Uterus (tissue), 4 donors: ENCODE results near the gene PSG7. TPM values are rescaled to one million over a fixed set of nuclear protein-coding genes. Genes with fewer than 3 reads are reported as not detected.
"Not testable (repeated sequence)": the region's sequence is repeated elsewhere in the genome, so short reads cannot be mapped to it uniquely, and the experiment has no call there.

Experiments used
- DNase-seq, 2 donors: peaks; one replicate each; pipeline ENCODE4 v3.0.0-alpha.2; 2019 to 2020
- H3K27ac ChIP-seq, 2 donors: fragments of 200-600 bp; sonication (generic); 1 replicate in 1 of 2; 2 replicates in 1 of 2; pipeline ENCODE4 v1.5.1; 2016 to 2018
- H3K27me3 ChIP-seq, 2 donors: fragments of 200-600 bp; sonication (generic); one replicate each; pipeline ENCODE4 v1.5.1; 2018 to 2019; ENCODE audit warnings: control low read depth in 1 of 2
- H3K36me3 ChIP-seq, 2 donors: fragments of 200-600 bp; sonication (generic); one replicate each; pipeline ENCODE4 v1.5.1; 2019; ENCODE audit warnings: control low read depth in 1 of 2
- H3K4me1 ChIP-seq, 2 donors: fragments of 200-600 bp; sonication (generic); one replicate each; pipeline ENCODE4 v1.5.1; 2018 to 2019; ENCODE audit warnings: control low read depth in 1 of 2
- H3K4me3 ChIP-seq, 2 donors: fragments of 200-600 bp; sonication (generic); 1 replicate in 1 of 2; 2 replicates in 1 of 2; pipeline ENCODE4 v1.5.1; 2018 to 2019; ENCODE audit warnings: mild to moderate bottlenecking in 1 of 2
- H3K9me3 ChIP-seq, 2 donors: fragments of 200-600 bp; sonication (generic); one replicate each; pipeline ENCODE4 v1.5.1; 2019; ENCODE audit warnings: control low read depth in 1 of 2
- intact Hi-C: fragments of 100-400 bp; cut with DNase I; formaldehyde crosslinking; loops from one replicate; pipeline ENCODE4 v1.15.1; 2023; ENCODE audit warnings: low total_unique reads
- total RNA-seq, 4 donors: library from RNA; depleted of rRNA in 3 of 4; stranded (reverse); fragments of >200 nt in 3 of 4; gene quantifications; one replicate each; pipeline versions ENCODE4 v1.1.0 to v1.2.4, GENCODE V29; 2014 to 2023
- donor health status: DM: yes; HTN: yes; CAD: no.

Gene PSG7
- total RNA-seq, 4 donors from 2014 or later, result not detected

DNA sequence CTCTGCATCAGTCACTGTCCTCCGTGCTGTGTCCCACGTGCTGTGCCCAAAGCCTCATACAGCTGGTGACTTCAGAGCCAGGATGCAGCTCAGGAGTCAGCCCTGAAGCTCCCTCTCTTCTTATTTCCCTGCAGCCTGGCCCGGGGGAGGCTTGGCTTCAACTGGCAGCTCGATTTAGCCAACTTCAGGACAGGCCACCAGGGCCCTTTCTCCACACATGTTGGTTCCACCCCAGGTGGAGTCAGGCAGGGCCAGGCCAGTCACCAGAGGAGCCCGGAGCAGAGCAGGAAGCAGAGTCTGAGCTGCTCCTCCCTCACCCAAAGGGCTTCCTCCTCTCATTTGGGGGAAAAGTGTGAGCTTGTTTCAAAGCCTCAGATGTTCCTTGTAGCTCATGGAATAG, 30.8 kb downstream of the PSG7 start:
- DNase-seq, H3K27ac ChIP-seq, H3K27me3 ChIP-seq, H3K9me3 ChIP-seq, H3K36me3 ChIP-seq, H3K4me3 ChIP-seq, H3K4me1 ChIP-seq, intact Hi-C loops: not testable (repeated sequence)

DNA sequence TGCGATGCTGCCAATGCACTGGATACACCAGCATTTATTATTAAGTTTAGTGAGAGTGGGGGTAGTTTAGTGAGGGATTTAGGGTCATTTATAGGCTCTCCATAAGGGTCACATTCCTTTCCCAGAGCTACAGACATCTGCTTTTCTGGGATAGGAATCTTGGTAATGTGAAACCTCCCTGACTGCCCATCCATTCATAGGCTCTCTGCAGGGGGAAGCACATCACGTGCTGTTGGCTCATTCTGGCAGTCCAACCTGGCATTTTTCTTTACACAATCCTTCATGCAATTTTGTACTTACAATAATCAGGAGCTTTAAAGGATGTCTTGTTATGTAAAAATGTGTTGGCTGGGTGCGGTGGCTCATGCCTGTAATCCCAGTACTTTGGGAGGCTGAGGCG, 36.4 kb downstream of the PSG7 start:
- DNase-seq, H3K27ac ChIP-seq, H3K36me3 ChIP-seq, intact Hi-C loops, H3K4me3 ChIP-seq, H3K4me1 ChIP-seq, H3K27me3 ChIP-seq, H3K9me3 ChIP-seq: not testable (repeated sequence)

DNA sequence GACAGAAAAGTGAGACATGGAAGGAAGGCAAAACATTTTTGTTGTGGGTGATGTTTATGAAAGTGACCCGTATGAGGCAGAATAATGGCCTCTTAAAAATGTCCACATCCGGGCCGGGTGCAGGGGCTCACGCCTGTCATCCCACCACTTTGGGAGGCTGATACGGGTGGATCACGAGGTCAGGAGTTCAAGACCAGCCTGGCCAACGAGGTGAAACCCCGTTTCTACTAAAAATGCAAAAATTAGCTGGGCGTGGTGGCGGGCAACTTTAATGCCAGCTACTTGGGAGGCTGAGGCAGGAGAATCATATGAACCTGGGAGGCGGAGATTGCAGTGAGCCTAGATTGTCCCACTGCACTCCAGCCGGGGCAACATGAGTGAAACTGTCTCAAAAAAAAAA, 37.3 kb downstream of the PSG7 start:
- H3K4me3 ChIP-seq, H3K27me3 ChIP-seq, H3K4me1 ChIP-seq, H3K27ac ChIP-seq, H3K36me3 ChIP-seq, DNase-seq, H3K9me3 ChIP-seq, intact Hi-C loops: not testable (repeated sequence)

GRCh38 chr19:42899110-42899509, 37.9 kb downstream of the PSG7 start:
- H3K27ac ChIP-seq, H3K27me3 ChIP-seq, DNase-seq, H3K4me3 ChIP-seq, H3K4me1 ChIP-seq, intact Hi-C loops, H3K36me3 ChIP-seq, H3K9me3 ChIP-seq: not testable (repeated sequence)

- H3K4me3 ChIP-seq, H3K27ac ChIP-seq, DNase-seq, H3K9me3 ChIP-seq, H3K27me3 ChIP-seq, H3K36me3 ChIP-seq, intact Hi-C loops, H3K4me1 ChIP-seq: not testable (repeated sequence)
Observed at GRCh38 chr19:42898656-42899055, 38.4 kb downstream of the PSG7 start.

DNA sequence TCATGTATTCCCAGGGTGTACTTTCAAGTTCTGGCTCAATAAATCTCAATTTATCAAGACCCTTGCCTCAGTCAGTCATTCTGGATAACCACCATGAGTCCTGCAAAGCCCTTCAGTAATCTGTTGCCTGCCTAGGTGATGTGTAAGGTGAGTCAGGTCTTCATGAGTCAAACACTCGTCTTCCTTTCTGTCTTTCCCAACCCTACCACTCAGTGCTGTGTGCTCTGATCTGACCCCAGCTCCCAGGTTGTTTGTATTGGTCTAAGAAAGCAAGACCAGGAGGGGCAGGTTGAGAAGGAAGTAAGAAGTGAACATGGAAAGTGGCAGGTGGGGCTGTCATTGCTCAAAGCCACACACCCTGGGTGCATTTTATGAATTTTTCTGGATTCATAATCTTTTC, 39.3 kb downstream of the PSG7 start:
- H3K4me1 ChIP-seq, H3K36me3 ChIP-seq, H3K27ac ChIP-seq, DNase-seq, intact Hi-C loops, H3K9me3 ChIP-seq, H3K27me3 ChIP-seq, H3K4me3 ChIP-seq: not testable (repeated sequence)

GRCh38 chr19:42890446-42890845, 46.6 kb downstream of the PSG7 start:
- H3K36me3 ChIP-seq, H3K9me3 ChIP-seq, H3K27me3 ChIP-seq, intact Hi-C loops, H3K4me3 ChIP-seq, DNase-seq, H3K27ac ChIP-seq, H3K4me1 ChIP-seq: not testable (repeated sequence)

- H3K36me3 ChIP-seq, H3K4me1 ChIP-seq, H3K4me3 ChIP-seq, H3K27ac ChIP-seq, H3K27me3 ChIP-seq, H3K9me3 ChIP-seq, intact Hi-C loops, DNase-seq: not testable (repeated sequence)
Observed at GRCh38 chr19:42887876-42888445, 49.0 kb downstream of the PSG7 start.

GRCh38 chr19:42882730-42883129, 54.3 kb downstream of the PSG7 start:
- intact Hi-C loops, H3K4me3 ChIP-seq, H3K27ac ChIP-seq, H3K4me1 ChIP-seq, DNase-seq, H3K9me3 ChIP-seq, H3K36me3 ChIP-seq, H3K27me3 ChIP-seq: not testable (repeated sequence)

- intact Hi-C loops, H3K9me3 ChIP-seq: not testable (repeated sequence)
Observed at GRCh38 chr19:42882010-42882409, 55.0 kb downstream of the PSG7 start.

DNA sequence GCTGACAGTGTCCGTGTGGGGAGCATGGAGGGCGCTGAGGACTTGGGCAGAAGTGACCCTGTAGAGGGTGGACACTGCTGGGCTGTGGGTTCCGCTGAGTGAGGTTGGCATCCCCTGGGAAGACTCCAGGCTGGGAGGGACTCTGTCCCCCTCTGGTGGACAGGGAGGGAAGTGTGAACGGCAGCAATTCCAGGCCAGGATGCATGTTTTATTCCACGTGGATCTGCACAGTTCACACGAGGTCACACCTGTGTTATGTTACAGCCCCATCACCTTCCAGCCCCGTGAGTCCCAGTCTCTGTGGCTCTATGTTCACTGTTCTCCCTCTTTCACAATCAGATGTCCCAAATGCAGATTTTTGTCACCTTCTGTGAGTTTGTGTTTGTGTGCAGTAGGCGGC, 55.7 kb downstream of the PSG7 start:
- H3K27ac ChIP-seq, H3K4me1 ChIP-seq, H3K27me3 ChIP-seq, H3K9me3 ChIP-seq, DNase-seq, H3K4me3 ChIP-seq, H3K36me3 ChIP-seq, intact Hi-C loops: not testable (repeated sequence)

More at GRCh38 chr19:42882010-42882409, 55.0 kb downstream of the PSG7 start:
- not testable (repeated sequence) for H3K27me3 ChIP-seq, H3K36me3 ChIP-seq, DNase-seq, H3K4me1 ChIP-seq, H3K27ac ChIP-seq, H3K4me3 ChIP-seq

- H3K27ac ChIP-seq, H3K4me1 ChIP-seq, intact Hi-C loops, H3K9me3 ChIP-seq, H3K4me3 ChIP-seq, H3K27me3 ChIP-seq, DNase-seq, H3K36me3 ChIP-seq: not testable (repeated sequence)
Observed at GRCh38 chr19:42880621-42881020, 56.4 kb downstream of the PSG7 start.
